H1 (cell line): Measurements from ENCODE around the gene DPYSL3. TPM values are rescaled to one million over a fixed set of nuclear protein-coding genes. Genes with fewer than 3 reads are reported as not detected.

Experiments
- CTCF ChIA-PET: fragments of 300-600 bp; sonication (Branson Sonifier 250); formaldehyde crosslinking; loops from one replicate; lab custom pipeline; 2021; ENCODE audit not compliant: partially characterized antibody; lab: Charles Lee
- POLR2A ChIA-PET: fragments of 300-600 bp; sonication (Branson Sonifier 250); formaldehyde crosslinking; loops from one replicate; lab custom pipeline; 2021; ENCODE audit warnings: inconsistent platforms; ENCODE audit not compliant: partially characterized antibody; lab: Charles Lee
- DNase-seq, 2 experiments: peaks; one replicate each; pipeline versions ENCODE4 v3.0.0 to v3.0.0-alpha.2; 2010 to 2022; ENCODE audit warnings: low spot score in 2 of 2, low read depth in 1 of 2, mixed read lengths in 1 of 2
- FAIRE-seq: peaks from 2 replicates; lab custom pipeline; 2011; peaks lifted over from hg19 to GRCh38; lab: Jason Lieb, UNC
- H2AFZ ChIP-seq: 2 replicates; pipeline ENCODE4 v1.8.1; 2012; ENCODE audit warnings: low read length, inconsistent platforms
- H2AK5ac ChIP-seq: 2 replicates; pipeline ENCODE4 v1.6.1; 2013; ENCODE audit warnings: low read depth, low read length
- H2BK120ac ChIP-seq: replicated peaks from 2 replicates; pipeline ENCODE3; 2013; ENCODE audit warnings: low read depth, low read length, inconsistent platforms
- H2BK12ac ChIP-seq: 2 replicates; pipeline ENCODE4 v1.6.1; 2013; ENCODE audit warnings: low read depth, low read length
- H2BK15ac ChIP-seq: 2 replicates; pipeline ENCODE4 v1.6.1; 2013; ENCODE audit warnings: low read length
- H2BK20ac ChIP-seq: 2 replicates; pipeline ENCODE4 v1.6.1; 2013; ENCODE audit warnings: low read length
- H2BK5ac ChIP-seq: 2 replicates; pipeline ENCODE4 v1.6.1; 2013; ENCODE audit warnings: low read depth, low read length
- H3K14ac ChIP-seq: 2 replicates; pipeline ENCODE4 v1.6.1; 2013; ENCODE audit warnings: inconsistent platforms; ENCODE audit not compliant: insufficient read length
- H3K18ac ChIP-seq: 2 replicates; pipeline ENCODE4 v1.6.1; 2013; ENCODE audit warnings: low read length; ENCODE audit errors: extremely low read depth
- H3K23ac ChIP-seq: 2 replicates; pipeline ENCODE4 v1.6.1; 2013; ENCODE audit warnings: inconsistent platforms; ENCODE audit not compliant: insufficient read length
- H3K23me2 ChIP-seq: 2 replicates; pipeline ENCODE4 v1.6.1; 2013; ENCODE audit warnings: low read depth, low read length
- H3K27ac ChIP-seq: 2 replicates; pipeline ENCODE4 v1.6.1; 2011; ENCODE audit warnings: low read depth, low read length, inconsistent platforms
- H3K27me3 ChIP-seq, 4 experiments: replicated peaks in 1 of 4; 1 replicate in 1 of 4; 2 replicates in 3 of 4; pipeline versions ENCODE4 v1.6.1 to v1.8.1; 2011 to 2013; ENCODE audit warnings: low read length in 3 of 4, mild to moderate bottlenecking in 3 of 4, inconsistent platforms in 2 of 4, mixed read lengths in 2 of 4, moderate library complexity in 1 of 4; ENCODE audit not compliant: control insufficient read depth in 3 of 4, insufficient read depth in 3 of 4; ENCODE audit errors: extremely low read depth in 1 of 4
- H3K36me3 ChIP-seq, 4 experiments: 2 replicates each; pipeline versions ENCODE4 v1.6.1 to v1.8.1; 2011 to 2013; ENCODE audit warnings: mild to moderate bottlenecking in 4 of 4, low read length in 3 of 4, moderate library complexity in 2 of 4, control low read depth in 1 of 4, inconsistent platforms in 1 of 4; ENCODE audit not compliant: insufficient read depth in 4 of 4, control insufficient read depth in 2 of 4
- H3K4ac ChIP-seq: replicated peaks from 2 replicates; pipeline ENCODE3; 2013; ENCODE audit warnings: low read length, low read depth, mixed read lengths, inconsistent platforms; ENCODE audit not compliant: insufficient read length
- H3K4me1 ChIP-seq, 4 experiments: replicated peaks in 1 of 4; 1 replicate in 1 of 4; 2 replicates in 3 of 4; pipeline versions ENCODE4 v1.6.1 to v1.8.1; 2011 to 2013; ENCODE audit warnings: low read length in 3 of 4, inconsistent platforms in 2 of 4, mixed read lengths in 1 of 4; ENCODE audit not compliant: insufficient read depth in 4 of 4, control insufficient read depth in 3 of 4
- H3K4me2 ChIP-seq, 2 experiments: 2 replicates each; pipeline versions ENCODE4 v1.6.1 to v1.8.1; 2011 to 2013; ENCODE audit warnings: low read depth in 2 of 2, low read length in 2 of 2, control low read depth in 1 of 2, inconsistent platforms in 1 of 2, mild to moderate bottlenecking in 1 of 2; ENCODE audit not compliant: insufficient read depth in 1 of 2
- H3K4me3 ChIP-seq, 4 experiments: fragments of 200-600, 300-600 bp in 1 of 4; sonication (generic), shearing (Covaris generic), sonication (Bioruptor Twin) in 1 of 4; 2 replicates each; pipeline versions ENCODE4 v1.5.1 to v1.8.1; 2011 to 2016; ENCODE audit warnings: low read length in 4 of 4, low read depth in 3 of 4, control low read depth in 2 of 4, inconsistent platforms in 2 of 4, mild to moderate bottlenecking in 2 of 4, mixed read lengths in 1 of 4, moderate library complexity in 1 of 4; ENCODE audit not compliant: insufficient read depth in 2 of 4; ENCODE audit errors: extremely low read depth in 1 of 4
- H3K56ac ChIP-seq: replicated peaks from 2 replicates; pipeline ENCODE3; 2013; ENCODE audit warnings: low read depth, mild to moderate bottlenecking, mixed read lengths, low read length, inconsistent platforms; ENCODE audit not compliant: insufficient read length
- H3K79me1 ChIP-seq: 2 replicates; pipeline ENCODE4 v1.6.1; 2013; ENCODE audit warnings: low read depth, low read length, control low read depth
- H3K79me2 ChIP-seq, 2 experiments: 2 replicates each; pipeline versions ENCODE4 v1.6.1 to v1.8.1; 2012 to 2013; ENCODE audit warnings: low read length in 2 of 2, mild to moderate bottlenecking in 2 of 2, inconsistent platforms in 1 of 2; ENCODE audit not compliant: insufficient read depth in 2 of 2, control insufficient read depth in 1 of 2
- H3K9ac ChIP-seq, 4 experiments: replicated peaks in 1 of 4; 1 replicate in 1 of 4; 2 replicates in 3 of 4; pipeline versions ENCODE4 v1.6.1 to v1.8.1; 2011 to 2013; ENCODE audit warnings: low read depth in 3 of 4, low read length in 3 of 4, control low read depth in 2 of 4, mild to moderate bottlenecking in 2 of 4, moderate library complexity in 2 of 4, inconsistent platforms in 1 of 4; ENCODE audit errors: extremely low read depth in 1 of 4
- H3K9me3 ChIP-seq, 2 experiments: 2 replicates each; pipeline versions ENCODE4 v1.6.1 to v1.8.1; 2012 to 2013; ENCODE audit warnings: mild to moderate bottlenecking in 2 of 2, moderate library complexity in 2 of 2, control low read depth in 1 of 2, inconsistent platforms in 1 of 2, low read depth in 1 of 2, low read length in 1 of 2, mixed read lengths in 1 of 2; ENCODE audit not compliant: insufficient read depth in 2 of 2
- H4K20me1 ChIP-seq, 2 experiments: replicated peaks in 1 of 2; 2 replicates each; pipeline versions ENCODE3 to v1.8.1; 2011 to 2013; ENCODE audit warnings: inconsistent platforms in 2 of 2, low read length in 2 of 2, mild to moderate bottlenecking in 1 of 2; ENCODE audit not compliant: insufficient read depth in 2 of 2, control insufficient read depth in 1 of 2
- H4K5ac ChIP-seq: 2 replicates; pipeline ENCODE4 v1.6.1; 2013; ENCODE audit warnings: low read length, low read depth, mixed read lengths, inconsistent platforms; ENCODE audit not compliant: insufficient read length
- H4K8ac ChIP-seq: 2 replicates; pipeline ENCODE4 v1.8.0; 2013; ENCODE audit warnings: mild to moderate bottlenecking, moderate library complexity, low read length, inconsistent platforms; ENCODE audit not compliant: insufficient read depth; ENCODE audit errors: extremely low read depth
- H4K91ac ChIP-seq: replicated peaks from 2 replicates; pipeline ENCODE3; 2013; ENCODE audit warnings: low read length, mixed read lengths, inconsistent platforms; ENCODE audit not compliant: insufficient read length
- WGBS, 2 experiments: shearing (Covaris generic) in 1 of 2; methylation state at CpG; one replicate each; pipeline versions ENCODE4 v1.1.6 to v1.1.7; 2013 to 2015; ENCODE audit warnings: low lambda C conversion rate in 2 of 2, mixed read lengths in 2 of 2, inconsistent platforms in 1 of 2, low coverage in 1 of 2, missing lambda C conversion rate in 1 of 2; ENCODE audit not compliant: insufficient replicate concordance in 2 of 2, insufficient coverage in 1 of 2, insufficient read length in 1 of 2; ENCODE audit errors: extremely low coverage in 1 of 2, missing lambda C conversion rate in 1 of 2; 5-methylcytosine and 5-hydroxymethylcytosine counted together
- polyA plus RNA-seq, 7 experiments: library from polyadenylated mRNA; depleted of rRNA in 3 of 7; stranded (reverse) in 5 of 7; unstranded in 2 of 7; fragments of >200 nt in 5 of 7; fragments of 200-250 nt in 2 of 7; gene quantifications; 1 replicate in 5 of 7; 2 replicates in 1 of 7; 4 replicates in 1 of 7; pipeline versions ENCODE4 v1.2.1 to v1.2.3, GENCODE V29; 2011 to 2013; ENCODE audit warnings: missing spikeins in 2 of 7, mixed read lengths in 2 of 7
- total RNA-seq: library from RNA; stranded (reverse); fragmentation: NEBNext Ultra II Directional; extraction: Animal tissue kit (Norgen Biotek cat#: 25700); gene quantifications from 2 replicates; pipeline ENCODE4 v1.2.1, GENCODE V29; 2021

Gene DPYSL3
- total and polyA plus RNA-seq, 2 of the 8 experiments (the other 6 are each of a cell fraction or from before 2014, with no cell fraction given): 268 to 387 TPM

DNA sequence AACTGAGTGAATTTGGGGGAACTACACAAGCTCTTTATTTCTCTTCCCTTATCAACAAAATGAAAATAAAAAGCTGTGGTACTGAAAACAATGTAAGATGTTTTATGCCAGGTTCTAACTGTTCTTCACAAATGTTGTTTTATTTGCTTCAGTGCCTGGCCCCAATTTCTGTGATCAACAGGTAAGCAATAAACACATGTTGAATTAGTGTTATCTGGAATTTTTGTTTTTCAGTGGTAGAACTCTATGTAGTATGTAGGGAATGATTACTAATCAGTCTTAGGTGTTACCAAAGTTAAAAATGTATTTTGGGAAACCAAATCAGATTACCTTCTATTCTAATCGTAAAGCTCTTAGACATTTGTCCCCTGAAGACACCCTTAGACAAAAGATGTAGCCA is 7.5 kb upstream of the DPYSL3 start:
- no peak overlapping the region for H3K9ac ChIP-seq
- H3K27ac ChIP-seq: no peak overlapping the region
- H3K4me1 ChIP-seq: peaks cover 0 to 7% (median 3%) of the 10 kb centered on the region in 4 experiments; a peak in 4 of 7 replicates
- H3K18ac ChIP-seq: no peak overlapping the region
- H3K27me3 ChIP-seq: no peaks in the 10 kb centered on the region
- FAIRE-seq (no peak), DNase-seq (no peak)
- no peak overlapping the region for H3K14ac ChIP-seq
- H3K9me3 ChIP-seq: no peaks in the 10 kb centered on the region
- no peak overlapping the region for H2BK120ac ChIP-seq
- no peak overlapping the region for H3K56ac ChIP-seq
- H3K79me1 ChIP-seq: no peaks in the 10 kb centered on the region
- no peak overlapping the region for H4K5ac ChIP-seq
- no peak overlapping the region for H2BK5ac ChIP-seq
- ChIA-PET CTCF (interaction anchor here (0.8 to 1.6 kb wide), 7 partner anchors 24 to 63 kb away, joined by 3 to 8 read pairs (median 5); no protein-coding TSS in a partner anchor), POLR2A (interaction anchor here (0.6 to 2.0 kb wide), 4 partner anchors 11 to 499 kb away, joined by 3 to 6 read pairs (median 3); no protein-coding TSS in a partner anchor)
- no peak overlapping the region for H4K8ac ChIP-seq
- WGBS, 2 experiments: 91% methylated on average over 1 of the region's 1 CpG; no CpG with 5 or more reads in 1 of the 2 experiments
- H4K91ac ChIP-seq: no peak overlapping the region
- H2AK5ac ChIP-seq: no peak overlapping the region
- H3K4me3 ChIP-seq: no peak overlapping the region
- no peak overlapping the region for H2BK12ac ChIP-seq
- H2AFZ ChIP-seq: no peak overlapping the region
- no peaks in the 10 kb centered on the region for H3K79me2 ChIP-seq
- no peaks in the 10 kb centered on the region for H3K36me3 ChIP-seq
- no peaks in the 10 kb centered on the region for H3K23me2 ChIP-seq
- H2BK15ac ChIP-seq: no peak overlapping the region
- H3K4ac ChIP-seq: no peak overlapping the region
- H4K20me1 ChIP-seq: no peaks in the 10 kb centered on the region
- H3K23ac ChIP-seq: no peak overlapping the region
- no peak overlapping the region for H2BK20ac ChIP-seq
- no peak overlapping the region for H3K4me2 ChIP-seq
